Endothelial cell of hepatic sinusoid (primary cell): Measurements from ENCODE around the gene SMCHD1.
"Not testable (repeated sequence)": the region's sequence is repeated elsewhere in the genome, so short reads cannot be mapped to it uniquely, and the experiment has no call there.

Source experiments
- in situ Hi-C: cut with HindIII; loops from 2 replicates; pipeline ENCODE4 v1.10.0; 2017; ENCODE audit warnings: low sequenced_read_pairs

SMCHD1 gene

GRCh38 chr18:2848247-2849246 is 193.0 kb downstream of the SMCHD1 start:
- in situ Hi-C loops = no loop called here

GRCh38 chr18:2850816-2851215 is 195.3 kb downstream of the SMCHD1 start:
- in situ Hi-C loops = no loop called here

GRCh38 chr18:2851771-2852170 is 196.2 kb downstream of the SMCHD1 start:
- in situ Hi-C loops = no loop called here

GRCh38 chr18:2852460-2852859 is 196.9 kb downstream of the SMCHD1 start:
- in situ Hi-C loops = not testable (repeated sequence)

- in situ Hi-C loops = no loop called here
Measured at GRCh38 chr18:2853173-2853925, 197.8 kb downstream of the SMCHD1 start.

- in situ Hi-C loops = no loop called here
Measured at GRCh38 chr18:2853926-2854664, 198.6 kb downstream of the SMCHD1 start.
